ENCODE results near the gene SIGLEC7.

Gene SIGLEC7

DNA sequence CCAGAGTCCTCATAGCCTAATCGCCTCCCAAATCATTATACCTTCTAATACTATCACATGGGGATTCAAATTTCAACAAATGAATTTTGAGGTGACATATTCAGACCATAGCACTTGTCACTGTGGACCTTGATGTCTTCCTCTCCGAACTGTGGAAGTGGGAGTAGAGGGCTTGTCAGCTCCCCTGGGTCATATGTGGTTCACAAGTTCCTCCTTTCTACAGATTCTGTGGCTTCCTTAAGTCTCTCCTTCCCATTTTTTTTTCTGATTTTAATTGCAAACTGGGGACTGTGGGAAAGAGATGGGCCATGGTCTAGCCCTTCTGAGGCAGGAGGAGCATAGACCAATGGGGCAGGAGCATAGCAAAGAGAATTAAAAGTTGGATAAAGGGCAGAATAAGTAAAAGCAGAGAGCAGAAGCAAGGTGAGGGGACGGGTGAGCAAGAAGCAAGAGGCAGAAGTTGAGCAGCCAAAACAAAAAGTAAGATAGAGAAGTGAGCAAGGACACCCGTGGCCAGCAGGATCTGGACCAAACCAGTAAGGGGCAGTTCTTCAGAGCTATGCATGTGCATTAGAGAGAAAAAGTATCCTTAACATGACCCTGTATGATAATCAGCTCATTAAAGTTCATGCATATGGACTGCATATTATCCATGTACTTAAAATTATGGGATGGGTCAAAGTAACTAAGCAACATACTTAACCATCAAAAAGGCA, 2.6 kb upstream of the SIGLEC7 start:
- TF ChIP-seq ZFP3 (CRISPR knock-in tag; IDR thresholded peaks at IDR 0.05) (no peak), ZNF70 (CRISPR knock-in tag; IDR thresholded peaks at IDR 0.05) (no peak), BACH2 (CRISPR knock-in tag; IDR thresholded peaks at IDR 0.05; ENCODE audit: borderline replicate concordance) (no peak), ISL1 (CRISPR knock-in tag; IDR thresholded peaks at IDR 0.05) (no peak), ZNF8 (CRISPR knock-in tag; IDR thresholded peaks at IDR 0.05) (no peak), SNAI2 (CRISPR knock-in tag; IDR thresholded peaks at IDR 0.05) (no peak), ESRRG (CRISPR knock-in tag; IDR thresholded peaks at IDR 0.05) (no peak), ZNF565 (CRISPR knock-in tag; conservative IDR thresholded peaks at IDR 0.05; ENCODE audit: low read depth) (no peak), ZFP30 (CRISPR knock-in tag; IDR thresholded peaks at IDR 0.05) (no peak), GLIS3 (CRISPR knock-in tag; IDR thresholded peaks at IDR 0.05) (no peak), OSR1 (CRISPR knock-in tag; IDR thresholded peaks at IDR 0.05) (no peak), ARNTL (CRISPR knock-in tag; IDR thresholded peaks at IDR 0.05; ENCODE audit: borderline replicate concordance, low read depth) (no peak), CSDC2 (CRISPR knock-in tag; IDR thresholded peaks at IDR 0.05) (no peak), PATZ1 (CRISPR knock-in tag; IDR thresholded peaks at IDR 0.05; ENCODE audit: borderline replicate concordance) (no peak)
- TF ChIP-seq, protein P1, sequence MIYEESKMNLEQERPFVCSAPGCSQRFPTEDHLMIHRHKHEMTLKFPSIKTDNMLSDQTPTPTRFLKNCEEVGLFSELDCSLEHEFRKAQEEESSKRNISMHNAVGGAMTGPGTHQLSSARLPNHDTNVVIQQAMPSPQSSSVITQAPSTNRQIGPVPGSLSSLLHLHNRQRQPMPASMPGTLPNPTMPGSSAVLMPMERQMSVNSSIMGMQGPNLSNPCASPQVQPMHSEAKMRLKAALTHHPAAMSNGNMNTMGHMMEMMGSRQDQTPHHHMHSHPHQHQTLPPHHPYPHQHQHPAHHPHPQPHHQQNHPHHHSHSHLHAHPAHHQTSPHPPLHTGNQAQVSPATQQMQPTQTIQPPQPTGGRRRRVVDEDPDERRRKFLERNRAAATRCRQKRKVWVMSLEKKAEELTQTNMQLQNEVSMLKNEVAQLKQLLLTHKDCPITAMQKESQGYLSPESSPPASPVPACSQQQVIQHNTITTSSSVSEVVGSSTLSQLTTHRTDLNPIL (CRISPR knock-in tag; IDR thresholded peaks at IDR 0.05; ENCODE audit: low read depth): no peak
- TF ChIP-seq, protein P2, sequence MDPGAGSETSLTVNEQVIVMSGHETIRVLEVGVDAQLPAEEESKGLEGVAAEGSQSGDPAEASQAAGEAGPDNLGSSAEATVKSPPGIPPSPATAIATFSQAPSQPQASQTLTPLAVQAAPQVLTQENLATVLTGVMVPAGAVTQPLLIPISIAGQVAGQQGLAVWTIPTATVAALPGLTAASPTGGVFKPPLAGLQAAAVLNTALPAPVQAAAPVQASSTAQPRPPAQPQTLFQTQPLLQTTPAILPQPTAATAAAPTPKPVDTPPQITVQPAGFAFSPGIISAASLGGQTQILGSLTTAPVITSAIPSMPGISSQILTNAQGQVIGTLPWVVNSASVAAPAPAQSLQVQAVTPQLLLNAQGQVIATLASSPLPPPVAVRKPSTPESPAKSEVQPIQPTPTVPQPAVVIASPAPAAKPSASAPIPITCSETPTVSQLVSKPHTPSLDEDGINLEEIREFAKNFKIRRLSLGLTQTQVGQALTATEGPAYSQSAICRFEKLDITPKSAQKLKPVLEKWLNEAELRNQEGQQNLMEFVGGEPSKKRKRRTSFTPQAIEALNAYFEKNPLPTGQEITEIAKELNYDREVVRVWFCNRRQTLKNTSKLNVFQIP (CRISPR knock-in tag; IDR thresholded peaks at IDR 0.05; ENCODE audit: borderline replicate concordance, low read depth): no peak
- TF ChIP-seq, protein P3, sequence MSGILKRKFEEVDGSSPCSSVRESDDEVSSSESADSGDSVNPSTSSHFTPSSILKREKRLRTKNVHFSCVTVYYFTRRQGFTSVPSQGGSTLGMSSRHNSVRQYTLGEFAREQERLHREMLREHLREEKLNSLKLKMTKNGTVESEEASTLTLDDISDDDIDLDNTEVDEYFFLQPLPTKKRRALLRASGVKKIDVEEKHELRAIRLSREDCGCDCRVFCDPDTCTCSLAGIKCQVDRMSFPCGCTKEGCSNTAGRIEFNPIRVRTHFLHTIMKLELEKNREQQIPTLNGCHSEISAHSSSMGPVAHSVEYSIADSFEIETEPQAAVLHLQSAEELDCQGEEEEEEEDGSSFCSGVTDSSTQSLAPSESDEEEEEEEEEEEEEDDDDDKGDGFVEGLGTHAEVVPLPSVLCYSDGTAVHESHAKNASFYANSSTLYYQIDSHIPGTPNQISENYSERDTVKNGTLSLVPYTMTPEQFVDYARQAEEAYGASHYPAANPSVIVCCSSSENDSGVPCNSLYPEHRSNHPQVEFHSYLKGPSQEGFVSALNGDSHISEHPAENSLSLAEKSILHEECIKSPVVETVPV (CRISPR knock-in tag; IDR thresholded peaks at IDR 0.05): no peak
- TF ChIP-seq, protein P4, sequence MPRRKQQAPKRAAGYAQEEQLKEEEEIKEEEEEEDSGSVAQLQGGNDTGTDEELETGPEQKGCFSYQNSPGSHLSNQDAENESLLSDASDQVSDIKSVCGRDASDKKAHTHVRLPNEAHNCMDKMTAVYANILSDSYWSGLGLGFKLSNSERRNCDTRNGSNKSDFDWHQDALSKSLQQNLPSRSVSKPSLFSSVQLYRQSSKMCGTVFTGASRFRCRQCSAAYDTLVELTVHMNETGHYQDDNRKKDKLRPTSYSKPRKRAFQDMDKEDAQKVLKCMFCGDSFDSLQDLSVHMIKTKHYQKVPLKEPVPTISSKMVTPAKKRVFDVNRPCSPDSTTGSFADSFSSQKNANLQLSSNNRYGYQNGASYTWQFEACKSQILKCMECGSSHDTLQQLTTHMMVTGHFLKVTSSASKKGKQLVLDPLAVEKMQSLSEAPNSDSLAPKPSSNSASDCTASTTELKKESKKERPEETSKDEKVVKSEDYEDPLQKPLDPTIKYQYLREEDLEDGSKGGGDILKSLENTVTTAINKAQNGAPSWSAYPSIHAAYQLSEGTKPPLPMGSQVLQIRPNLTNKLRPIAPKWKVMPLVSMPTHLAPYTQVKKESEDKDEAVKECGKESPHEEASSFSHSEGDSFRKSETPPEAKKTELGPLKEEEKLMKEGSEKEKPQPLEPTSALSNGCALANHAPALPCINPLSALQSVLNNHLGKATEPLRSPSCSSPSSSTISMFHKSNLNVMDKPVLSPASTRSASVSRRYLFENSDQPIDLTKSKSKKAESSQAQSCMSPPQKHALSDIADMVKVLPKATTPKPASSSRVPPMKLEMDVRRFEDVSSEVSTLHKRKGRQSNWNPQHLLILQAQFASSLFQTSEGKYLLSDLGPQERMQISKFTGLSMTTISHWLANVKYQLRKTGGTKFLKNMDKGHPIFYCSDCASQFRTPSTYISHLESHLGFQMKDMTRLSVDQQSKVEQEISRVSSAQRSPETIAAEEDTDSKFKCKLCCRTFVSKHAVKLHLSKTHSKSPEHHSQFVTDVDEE (CRISPR knock-in tag; IDR thresholded peaks at IDR 0.05): no peak
- ATAC-seq: no peak

DNA sequence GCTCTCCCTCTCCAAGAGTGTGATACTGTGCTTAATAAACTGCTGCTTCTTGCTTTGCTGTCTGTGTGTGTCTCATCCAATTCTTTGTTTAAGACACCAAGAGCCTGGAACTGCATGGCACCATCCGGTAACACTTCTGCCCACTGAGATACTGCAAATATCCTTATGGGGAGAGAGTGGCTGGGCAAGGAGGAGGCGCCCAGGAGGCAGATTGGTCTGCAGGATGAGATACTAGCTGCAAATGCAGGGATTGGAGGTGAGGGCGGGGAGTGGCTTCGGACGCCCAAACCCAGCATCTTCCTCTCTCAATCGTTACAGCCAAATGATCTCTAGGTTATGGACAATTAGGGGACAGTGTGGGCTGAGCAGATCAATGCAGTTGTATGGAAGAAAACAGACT, 1.7 kb upstream of the SIGLEC7 start:
- ATAC-seq: no peak
- TF ChIP-seq TOX (CRISPR knock-in tag; IDR thresholded peaks at IDR 0.05; ENCODE audit: borderline replicate concordance) (no peak), ZNF565 (CRISPR knock-in tag; conservative IDR thresholded peaks at IDR 0.05; ENCODE audit: low read depth) (no peak), ZNF70 (CRISPR knock-in tag; IDR thresholded peaks at IDR 0.05) (no peak), ZC3H10 (CRISPR knock-in tag; IDR thresholded peaks at IDR 0.05) (no peak), ESRRG (CRISPR knock-in tag; IDR thresholded peaks at IDR 0.05) (no peak), CSDC2 (CRISPR knock-in tag; IDR thresholded peaks at IDR 0.05) (no peak), ARNTL (CRISPR knock-in tag; IDR thresholded peaks at IDR 0.05; ENCODE audit: borderline replicate concordance, low read depth) (no peak), BACH2 (CRISPR knock-in tag; IDR thresholded peaks at IDR 0.05; ENCODE audit: borderline replicate concordance) (no peak), GLIS3 (CRISPR knock-in tag; IDR thresholded peaks at IDR 0.05) (no peak), ZNF8 (CRISPR knock-in tag; IDR thresholded peaks at IDR 0.05) (no peak), RARB (CRISPR knock-in tag; IDR thresholded peaks at IDR 0.05) (no peak), ISL1 (CRISPR knock-in tag; IDR thresholded peaks at IDR 0.05) (no peak), OSR1 (CRISPR knock-in tag; IDR thresholded peaks at IDR 0.05) (no peak), ZFP30 (CRISPR knock-in tag; IDR thresholded peaks at IDR 0.05) (no peak), PATZ1 (CRISPR knock-in tag; IDR thresholded peaks at IDR 0.05; ENCODE audit: borderline replicate concordance) (no peak)
- TF ChIP-seq, protein P4 (CRISPR knock-in tag; IDR thresholded peaks at IDR 0.05): no peak
- TF ChIP-seq, protein P1 (CRISPR knock-in tag; IDR thresholded peaks at IDR 0.05; ENCODE audit: low read depth): no peak

All from SK-N-SH treated with all-trans-retinoic acid at 6 μM for 48 hours (cell line).